GM12878 (cell line): ENCODE results near the gene FABP1. TPM values are rescaled to one million over a fixed set of nuclear protein-coding genes. Genes with fewer than 3 reads are reported as not detected.

Experiments
- ATAC-seq: fragments of 200-7000 bp; cut with Tn5 transposase; 3 replicates; pipeline ENCODE4 v1.9.1; 2020; ENCODE audit warnings: mild to moderate bottlenecking, moderate library complexity
- BruUV-seq: library from RNA; stranded (reverse); fragments of 400-500 nt; replicated peaks from 2 replicates; lab custom pipeline; 2021; lab: Mats Ljungman, UMichigan
- CTCF ChIA-PET: fragments of 300-600 bp; sonication (Branson Sonifier 250); formaldehyde crosslinking; extraction: SDS; loops from one replicate; lab custom pipeline; 2021; ENCODE audit warnings: inconsistent platforms; lab: Yijun Ruan, JAX
- POLR2A ChIA-PET: fragments of 350-600 bp; formaldehyde crosslinking; extraction: SDS; loops from one replicate; lab custom pipeline; 2021; ENCODE audit warnings: inconsistent platforms; lab: Charles Lee
- RAD21 ChIA-PET: fragments of 300-600 bp; sonication (Branson Sonifier 250); formaldehyde crosslinking; loops from one replicate; lab custom pipeline; 2023; ENCODE audit warnings: antibody characterized with exemption; ENCODE audit not compliant: unreplicated experiment; lab: Charles Lee
- SMC1A ChIA-PET: fragments of 300-600 bp; sonication (Branson Sonifier 250); formaldehyde crosslinking; loops from one replicate; lab custom pipeline; 2023; ENCODE audit not compliant: unreplicated experiment, uncharacterized antibody; lab: Charles Lee
- DNase-seq: peaks from one replicate; pipeline ENCODE4 v3.0.0-alpha.2; 2011; ENCODE audit warnings: low read depth, low spot score
- FAIRE-seq: peaks from 3 replicates; lab custom pipeline; 2011; peaks lifted over from hg19 to GRCh38; lab: Jason Lieb, UNC
- H2AFZ ChIP-seq: 2 replicates; pipeline ENCODE4 v1.6.0; 2011; ENCODE audit warnings: low read depth, low read length, control low read depth; ENCODE audit not compliant: control insufficient read depth
- H3K27ac ChIP-seq: 2 replicates; pipeline ENCODE4 v1.5.1; 2011; ENCODE audit warnings: control low read depth; ENCODE audit not compliant: control insufficient read depth, insufficient read depth
- H3K27me3 ChIP-seq, 2 experiments: replicated peaks in 1 of 2; 2 replicates each; pipeline versions ENCODE4 v1.6.0 to v1.6.1; 2011; ENCODE audit warnings: low read length in 1 of 2; ENCODE audit not compliant: control insufficient read depth in 2 of 2, insufficient read depth in 2 of 2
- H3K36me3 ChIP-seq, 2 experiments: 2 replicates each; pipeline ENCODE4 v1.5.1; 2011; ENCODE audit warnings: low read length in 1 of 2; ENCODE audit not compliant: control insufficient read depth in 2 of 2, insufficient read depth in 2 of 2
- H3K4me1 ChIP-seq: 2 replicates; pipeline ENCODE4 v1.6.1; 2011; ENCODE audit warnings: mild to moderate bottlenecking, low read length, moderate library complexity, mixed read lengths; ENCODE audit not compliant: control insufficient read depth, insufficient read depth
- H3K4me2 ChIP-seq: 2 replicates; pipeline ENCODE4 v1.6.0; 2011; ENCODE audit warnings: control low read depth; ENCODE audit not compliant: control insufficient read depth, insufficient read depth
- H3K4me3 ChIP-seq: fragments of 200-600 bp; sonication (generic); 2 replicates; pipeline ENCODE4 v1.5.1; 2016
- H3K79me2 ChIP-seq: 2 replicates; pipeline ENCODE4 v1.6.0; 2011; ENCODE audit warnings: low read length; ENCODE audit not compliant: control insufficient read depth, insufficient read depth
- H3K9ac ChIP-seq: 2 replicates; pipeline ENCODE4 v1.8.0; 2011; ENCODE audit warnings: low read length, control low read depth, mixed read lengths; ENCODE audit not compliant: control insufficient read depth, insufficient read depth
- H3K9me3 ChIP-seq: replicated peaks from 3 replicates; pipeline ENCODE4 v1.5.1; 2011; ENCODE audit warnings: mild to moderate bottlenecking, low read length; ENCODE audit not compliant: control insufficient read depth, insufficient read depth
- H4K20me1 ChIP-seq: 2 replicates; pipeline ENCODE4 v1.6.0; 2011; ENCODE audit not compliant: control insufficient read depth, insufficient read depth
- ATF3 ChIP-seq: IDR thresholded peaks from 2 replicates; pipeline ENCODE4 v1.6.1; 2011; ENCODE audit warnings: low read depth, mild to moderate bottlenecking, low read length, moderate library complexity, borderline replicate concordance; ENCODE audit errors: extremely low read depth
- ATF7 ChIP-seq: fragments of 450-650 bp; IDR thresholded peaks from 2 replicates; pipeline ENCODE4 v1.6.1; 2016; ENCODE audit warnings: low read depth, mild to moderate bottlenecking
- BACH1 ChIP-seq: fragments of 450-650 bp; IDR thresholded peaks from 2 replicates; pipeline ENCODE4 v1.6.1; 2017; ENCODE audit warnings: mild to moderate bottlenecking, borderline replicate concordance
- BCL11A ChIP-seq: IDR thresholded peaks from 2 replicates; pipeline ENCODE4 v1.6.1; 2011; ENCODE audit warnings: low read depth, low read length
- BMI1 ChIP-seq: fragments of 450-650 bp; IDR thresholded peaks from 2 replicates; pipeline ENCODE4 v1.6.1; 2016; ENCODE audit warnings: mild to moderate bottlenecking, moderate library complexity, borderline replicate concordance
- CHD1 ChIP-seq: IDR thresholded peaks from 2 replicates; pipeline ENCODE4 v1.6.1; 2012; ENCODE audit warnings: low read depth, low read length, improper control_type of control experiment
- CUX1 ChIP-seq: IDR thresholded peaks from 2 replicates; pipeline ENCODE4 v1.6.1; 2012; ENCODE audit warnings: improper control_type of control experiment, low read depth, low read length; ENCODE audit not compliant: insufficient replicate concordance
- E4F1 ChIP-seq: fragments of 450-650 bp; IDR thresholded peaks from 2 replicates; pipeline ENCODE4 v1.6.1; 2018; ENCODE audit warnings: borderline replicate concordance, mild to moderate bottlenecking; ENCODE audit not compliant: partially characterized antibody
- LARP7 ChIP-seq: fragments of 450-650 bp; IDR thresholded peaks from 2 replicates; pipeline ENCODE4 v1.6.1; 2017; ENCODE audit warnings: mild to moderate bottlenecking
- MTA3 ChIP-seq: IDR thresholded peaks from 2 replicates; pipeline ENCODE4 v1.6.1; 2012; ENCODE audit warnings: low read length, inconsistent platforms, borderline replicate concordance
- ZNF622 ChIP-seq: fragments of 450-650 bp; IDR thresholded peaks from 2 replicates; pipeline ENCODE4 v1.6.1; 2017; ENCODE audit warnings: mild to moderate bottlenecking, inconsistent platforms
- WGBS: methylation state at CpG from one replicate; pipeline ENCODE4 v1.1.6; 2016; ENCODE audit warnings: low lambda C conversion rate; ENCODE audit not compliant: insufficient replicate concordance, insufficient coverage; ENCODE audit errors: missing lambda C conversion rate; 5-methylcytosine and 5-hydroxymethylcytosine counted together
- in situ Hi-C: fragments of 300-500 bp; cut with MboI; formaldehyde crosslinking; loops from 9 replicates; pipeline ENCODE4 v1.14.3; 2018; ENCODE audit warnings: mixed read lengths
- intact Hi-C: fragments of 100-400 bp; cut with micrococcal nuclease; formaldehyde crosslinking; loops from one replicate; pipeline ENCODE4 v1.14.2; 2022; ENCODE audit not compliant: unreplicated experiment
- polyA plus RNA-seq, 11 experiments: library from polyadenylated mRNA; depleted of rRNA in 4 of 11; unstranded in 6 of 11; stranded (reverse) in 5 of 11; fragments of >200 nt; fragmentation: Nextera tagmentation in 4 of 11; fragmentation: Illumina TruSeq in 1 of 11; extraction: Ambion mirVana in 4 of 11; extraction: Trizol in 1 of 11; gene quantifications; 1 replicate in 1 of 11; 2 replicates in 10 of 11; pipeline versions ENCODE4 v1.2.1 to v1.2.3, GENCODE V29; 2011 to 2016; ENCODE audit warnings: inconsistent platforms in 2 of 11, missing spikeins in 2 of 11, low read depth in 1 of 11
- total RNA-seq, 4 experiments: library from RNA; depleted of rRNA in 3 of 4; stranded (reverse); fragments of >200 nt in 3 of 4; fragmentation: Illumina TruSeq in 1 of 4; extraction: Trizol in 1 of 4; gene quantifications; 2 replicates each; pipeline versions ENCODE4 v1.2.1 to v1.2.3, GENCODE V29; 2013 to 2021
- TF ChIP-seq, protein P1 (sequence below): IDR thresholded peaks from 2 replicates; pipeline ENCODE4 v1.6.1; 2012; ENCODE audit warnings: low read depth, low read length, improper control_type of control experiment
- TF ChIP-seq, protein P2 (sequence below): fragments of 450-650 bp; IDR thresholded peaks from 2 replicates; pipeline ENCODE4 v1.6.1; 2018; ENCODE audit warnings: mild to moderate bottlenecking, low read depth, moderate library complexity; ENCODE audit not compliant: partially characterized antibody

FABP1 gene
- total and polyA plus RNA-seq, 10 of the 15 experiments (the other 5 are each of a cell fraction or from before 2014, with no cell fraction given): not detected

DNA sequence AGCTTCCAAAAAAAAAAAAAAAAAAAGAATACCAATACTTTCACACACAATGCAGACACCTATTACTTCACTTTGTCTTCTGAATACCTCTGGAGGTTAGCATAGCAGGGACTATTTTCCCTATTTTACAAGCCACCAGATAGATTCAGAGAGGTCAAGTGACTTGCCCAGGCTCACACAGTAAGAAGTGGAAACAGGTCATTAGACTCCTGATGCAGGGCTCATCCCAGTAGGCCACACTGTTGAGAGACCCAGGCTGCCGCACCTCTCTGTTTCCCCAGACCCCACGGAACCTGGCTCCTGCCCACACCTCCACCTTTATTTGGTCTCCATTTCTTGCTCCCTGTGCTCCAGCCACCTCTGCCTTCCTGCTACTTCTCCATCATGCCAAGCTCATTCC is 40.8 kb downstream of the FABP1 start:
- FAIRE-seq (no peak), DNase-seq (no peak), ATAC-seq (no peak)
- WGBS: 58% methylated on average over 2 of the region's 2 CpGs
- Histone ChIP-seq H4K20me1 (no peaks in the 10 kb centered on the region), H3K27me3 (no peaks in the 10 kb centered on the region; a peak in 1 of 4 replicates), H3K9ac (no peak overlapping the region), H3K4me3 (no peak overlapping the region), H3K4me1 (no peaks in the 10 kb centered on the region), H3K4me2 (no peak overlapping the region), H2AFZ (no peak overlapping the region), H3K9me3 (no peaks in the 10 kb centered on the region), H3K27ac (no peak overlapping the region), H3K79me2 (no peaks in the 10 kb centered on the region), H3K36me3 (no peaks in the 10 kb centered on the region)
- ChIA-PET RAD21 (no interaction called here), CTCF (interaction anchor here (0.6 kb wide), 1 partner anchor 65 kb away, joined by 4 read pairs; no protein-coding TSS in a partner anchor), SMC1A (no interaction called here), POLR2A (no interaction called here)
- in situ Hi-C loops (no loop called here), intact Hi-C loops (no loop called here)
- no TSS peak for BruUV-seq
- TF ChIP-seq LARP7 (no peak), BMI1 (no peak), ZNF622 (no peak), BACH1 (no peak), CHD1 (no peak), E4F1 (no peak), ATF3 (no peak), ATF7 (no peak), CUX1 (no peak), MTA3 (no peak), BCL11A (no peak)
- TF ChIP-seq, protein P1, sequence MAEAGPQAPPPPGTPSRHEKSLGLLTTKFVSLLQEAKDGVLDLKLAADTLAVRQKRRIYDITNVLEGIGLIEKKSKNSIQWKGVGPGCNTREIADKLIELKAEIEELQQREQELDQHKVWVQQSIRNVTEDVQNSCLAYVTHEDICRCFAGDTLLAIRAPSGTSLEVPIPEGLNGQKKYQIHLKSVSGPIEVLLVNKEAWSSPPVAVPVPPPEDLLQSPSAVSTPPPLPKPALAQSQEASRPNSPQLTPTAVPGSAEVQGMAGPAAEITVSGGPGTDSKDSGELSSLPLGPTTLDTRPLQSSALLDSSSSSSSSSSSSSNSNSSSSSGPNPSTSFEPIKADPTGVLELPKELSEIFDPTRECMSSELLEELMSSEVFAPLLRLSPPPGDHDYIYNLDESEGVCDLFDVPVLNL: no peak
- TF ChIP-seq, protein P2, sequence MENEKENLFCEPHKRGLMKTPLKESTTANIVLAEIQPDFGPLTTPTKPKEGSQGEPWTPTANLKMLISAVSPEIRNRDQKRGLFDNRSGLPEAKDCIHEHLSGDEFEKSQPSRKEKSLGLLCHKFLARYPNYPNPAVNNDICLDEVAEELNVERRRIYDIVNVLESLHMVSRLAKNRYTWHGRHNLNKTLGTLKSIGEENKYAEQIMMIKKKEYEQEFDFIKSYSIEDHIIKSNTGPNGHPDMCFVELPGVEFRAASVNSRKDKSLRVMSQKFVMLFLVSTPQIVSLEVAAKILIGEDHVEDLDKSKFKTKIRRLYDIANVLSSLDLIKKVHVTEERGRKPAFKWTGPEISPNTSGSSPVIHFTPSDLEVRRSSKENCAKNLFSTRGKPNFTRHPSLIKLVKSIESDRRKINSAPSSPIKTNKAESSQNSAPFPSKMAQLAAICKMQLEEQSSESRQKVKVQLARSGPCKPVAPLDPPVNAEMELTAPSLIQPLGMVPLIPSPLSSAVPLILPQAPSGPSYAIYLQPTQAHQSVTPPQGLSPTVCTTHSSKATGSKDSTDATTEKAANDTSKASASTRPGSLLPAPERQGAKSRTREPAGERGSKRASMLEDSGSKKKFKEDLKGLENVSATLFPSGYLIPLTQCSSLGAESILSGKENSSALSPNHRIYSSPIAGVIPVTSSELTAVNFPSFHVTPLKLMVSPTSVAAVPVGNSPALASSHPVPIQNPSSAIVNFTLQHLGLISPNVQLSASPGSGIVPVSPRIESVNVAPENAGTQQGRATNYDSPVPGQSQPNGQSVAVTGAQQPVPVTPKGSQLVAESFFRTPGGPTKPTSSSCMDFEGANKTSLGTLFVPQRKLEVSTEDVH: no peak
